PC-9 (cell line): Measurements from ENCODE around the gene CEP350. TPM values are rescaled to one million over a fixed set of nuclear protein-coding genes. Genes with fewer than 3 reads are reported as not detected.

Experiments used
- BruUV-seq: library from RNA; stranded (reverse); fragments of 400-500 nt; replicated peaks from 2 replicates; lab custom pipeline; 2021; lab: Mats Ljungman, UMichigan
- CTCF ChIA-PET: fragments of 300-600 bp; sonication (Branson Sonifier 250); formaldehyde crosslinking; loops from one replicate; lab custom pipeline; 2022; ENCODE audit warnings: antibody characterized with exemption; lab: Charles Lee
- POLR2A ChIA-PET: fragments of 300-600 bp; sonication (Branson Sonifier 250); formaldehyde crosslinking; loops from one replicate; lab custom pipeline; 2022; ENCODE audit warnings: antibody characterized with exemption; ENCODE audit not compliant: unreplicated experiment; lab: Charles Lee
- DNase-seq, 2 experiments: peaks; one replicate each; pipeline versions ENCODE4 v3.0.0 to v3.0.0-alpha.2; 2015 to 2022; ENCODE audit warnings: mixed read lengths in 1 of 2
- H2AFZ ChIP-seq: fragments of 200-600 bp; sonication (generic); 2 replicates; pipeline ENCODE4 v1.8.1; 2017; ENCODE audit warnings: antibody characterized with exemption
- H3F3A ChIP-seq: fragments of 200-600 bp; sonication (generic); 2 replicates; pipeline ENCODE4 v1.8.1; 2017; ENCODE audit warnings: antibody characterized with exemption, mild to moderate bottlenecking, low read depth; ENCODE audit not compliant: insufficient read depth
- H3K27ac ChIP-seq: fragments of 200-600 bp; sonication (generic); 2 replicates; pipeline ENCODE4 v1.6.1; 2016; ENCODE audit warnings: mixed run types
- H3K27me3 ChIP-seq: fragments of 200-600 bp; sonication (generic); 2 replicates; pipeline ENCODE4 v1.6.1; 2016; ENCODE audit warnings: low read depth, mixed run types; ENCODE audit not compliant: insufficient read depth
- H3K36me3 ChIP-seq: fragments of 200-600 bp; sonication (generic); 2 replicates; pipeline ENCODE4 v1.6.1; 2016; ENCODE audit warnings: low read depth, mixed run types
- H3K4me1 ChIP-seq: fragments of 200-600 bp; sonication (generic); replicated peaks from 2 replicates; pipeline ENCODE4 v1.6.1; 2016; ENCODE audit warnings: mixed run types; ENCODE audit not compliant: insufficient read depth
- H3K4me2 ChIP-seq: fragments of 200-600 bp; sonication (generic); 2 replicates; pipeline ENCODE4 v1.6.1; 2017; ENCODE audit warnings: mixed run types
- H3K4me3 ChIP-seq: fragments of 200-600 bp; sonication (generic); 2 replicates; pipeline ENCODE4 v1.6.1; 2016; ENCODE audit warnings: mixed run types
- H3K79me2 ChIP-seq: fragments of 200-600 bp; sonication (generic); 2 replicates; pipeline ENCODE4 v1.6.1; 2017; ENCODE audit warnings: low read depth, mixed run types
- H3K9me2 ChIP-seq: fragments of 200-600 bp; sonication (generic); 2 replicates; pipeline ENCODE4 v1.8.1; 2017; ENCODE audit warnings: mild to moderate bottlenecking; ENCODE audit not compliant: insufficient read depth
- H3K9me3 ChIP-seq: fragments of 200-600 bp; sonication (generic); 2 replicates; pipeline ENCODE4 v1.8.1; 2016; ENCODE audit warnings: low read depth; ENCODE audit not compliant: insufficient read depth
- H4K20me1 ChIP-seq: fragments of 200-600 bp; sonication (generic); 2 replicates; pipeline ENCODE4 v1.8.1; 2017; ENCODE audit not compliant: insufficient read depth
- EZH2 ChIP-seq: fragments of 200-600 bp; sonication (generic); IDR thresholded peaks from 2 replicates; pipeline ENCODE4 v1.8.0; 2017; ENCODE audit warnings: antibody characterized with exemption, low read depth
- intact Hi-C: fragments of 100-400 bp; cut with micrococcal nuclease; formaldehyde crosslinking; loops from one replicate; pipeline ENCODE4 v1.10.0; 2022; ENCODE audit not compliant: unreplicated experiment
- total RNA-seq: library from RNA; stranded (reverse); gene quantifications from 2 replicates; pipeline ENCODE4 v1.2.3, GENCODE V29; 2021
- TF ChIP-seq, protein P1 (sequence below): fragments of 200-600 bp; sonication (generic); conservative IDR thresholded peaks from 2 replicates; pipeline ENCODE4 v1.6.1; 2017; ENCODE audit warnings: mixed run types, antibody characterized with exemption, mild to moderate bottlenecking, moderate library complexity

CEP350 gene
- total RNA-seq, 1 experiment from 2014 or later, result 30.6 TPM

DNA sequence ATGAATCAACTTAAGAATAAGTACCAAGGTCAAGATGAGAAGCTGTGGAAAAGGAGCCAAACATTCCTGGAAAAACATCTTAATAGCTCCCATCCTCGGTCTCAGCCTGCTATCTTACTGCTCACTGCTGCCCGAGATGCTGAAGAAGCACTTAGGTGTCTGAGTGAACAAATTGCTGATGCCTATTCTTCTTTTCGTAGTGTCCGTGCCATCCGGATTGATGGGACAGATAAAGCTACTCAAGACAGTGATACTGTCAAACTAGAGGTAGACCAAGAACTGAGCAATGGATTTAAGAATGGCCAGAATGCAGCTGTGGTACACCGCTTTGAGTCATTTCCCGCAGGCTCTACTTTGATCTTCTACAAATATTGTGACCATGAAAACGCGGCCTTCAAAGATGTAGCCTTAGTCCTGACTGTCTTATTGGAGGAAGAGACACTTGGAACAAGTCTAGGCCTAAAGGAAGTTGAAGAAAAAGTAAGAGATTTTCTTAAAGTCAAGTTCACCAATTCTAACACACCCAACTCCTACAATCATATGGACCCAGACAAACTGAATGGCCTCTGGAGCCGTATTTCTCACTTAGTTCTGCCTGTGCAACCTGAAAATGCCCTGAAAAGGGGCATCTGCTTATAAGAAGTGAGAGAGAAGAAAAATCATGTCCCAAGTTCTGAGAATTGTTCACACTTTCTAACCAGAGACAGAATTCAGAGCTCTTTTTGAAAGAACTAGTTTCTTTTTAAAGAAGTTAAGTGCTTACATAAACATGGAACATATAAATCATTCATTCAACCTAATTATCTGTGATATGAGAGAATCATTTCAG, 36.8 kb upstream of the CEP350 start:
- Histone ChIP-seq H3K79me2 (no peaks in the 10 kb centered on the region), H3K4me1 (no peaks in the 10 kb centered on the region), H3F3A (0 out of 2 replicates have a peak, but pooled peaks cover 4% of the 10 kb centered on the region), H3K27ac (no peak overlapping the region), H4K20me1 (0 out of 2 replicates have a peak, but pooled peaks cover 3% of the 10 kb centered on the region), H3K9me3 (no peaks in the 10 kb centered on the region), H3K9me2 (no peaks in the 10 kb centered on the region), H3K4me2 (no peak overlapping the region), H3K4me3 (no peak overlapping the region), H3K36me3 (0 out of 2 replicates have a peak, but pooled peaks cover 5% of the 10 kb centered on the region), H2AFZ (no peak overlapping the region), H3K27me3 (no peaks in the 10 kb centered on the region)
- POLR2A ChIA-PET, result no interaction called here
- intact Hi-C loops, result no loop called here
- TF ChIP-seq, protein P1, sequence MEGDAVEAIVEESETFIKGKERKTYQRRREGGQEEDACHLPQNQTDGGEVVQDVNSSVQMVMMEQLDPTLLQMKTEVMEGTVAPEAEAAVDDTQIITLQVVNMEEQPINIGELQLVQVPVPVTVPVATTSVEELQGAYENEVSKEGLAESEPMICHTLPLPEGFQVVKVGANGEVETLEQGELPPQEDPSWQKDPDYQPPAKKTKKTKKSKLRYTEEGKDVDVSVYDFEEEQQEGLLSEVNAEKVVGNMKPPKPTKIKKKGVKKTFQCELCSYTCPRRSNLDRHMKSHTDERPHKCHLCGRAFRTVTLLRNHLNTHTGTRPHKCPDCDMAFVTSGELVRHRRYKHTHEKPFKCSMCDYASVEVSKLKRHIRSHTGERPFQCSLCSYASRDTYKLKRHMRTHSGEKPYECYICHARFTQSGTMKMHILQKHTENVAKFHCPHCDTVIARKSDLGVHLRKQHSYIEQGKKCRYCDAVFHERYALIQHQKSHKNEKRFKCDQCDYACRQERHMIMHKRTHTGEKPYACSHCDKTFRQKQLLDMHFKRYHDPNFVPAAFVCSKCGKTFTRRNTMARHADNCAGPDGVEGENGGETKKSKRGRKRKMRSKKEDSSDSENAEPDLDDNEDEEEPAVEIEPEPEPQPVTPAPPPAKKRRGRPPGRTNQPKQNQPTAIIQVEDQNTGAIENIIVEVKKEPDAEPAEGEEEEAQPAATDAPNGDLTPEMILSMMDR, result no peak
- no peak for TF ChIP-seq EZH2
- CTCF ChIA-PET, result no interaction called here
- DNase-seq, result no peak
- BruUV-seq, result no TSS peak

DNA sequence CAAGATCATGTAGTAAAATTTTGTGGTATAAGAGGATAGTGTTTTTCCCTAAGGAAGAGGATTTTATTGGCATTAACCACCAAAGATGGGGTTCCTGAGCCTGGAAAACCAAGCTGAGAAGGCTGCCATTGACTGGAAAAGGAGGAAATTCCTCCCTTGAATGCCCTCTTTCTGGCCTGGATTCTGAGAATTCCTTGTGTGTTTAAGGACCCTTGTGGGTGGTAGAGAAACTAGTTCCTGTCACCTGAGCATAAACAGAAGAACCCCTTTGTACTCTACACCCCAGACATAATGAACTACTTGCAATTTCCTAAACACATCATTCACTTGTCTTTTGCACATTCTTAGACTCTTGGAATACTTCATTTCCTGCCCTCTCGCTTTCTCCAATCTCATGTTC, 33.1 kb upstream of the CEP350 start:
- no peak overlapping the region for H3K27ac ChIP-seq
- peaks cover 12% of the 10 kb centered on the region for H3K4me1 ChIP-seq
- no peaks in the 10 kb centered on the region for H3K79me2 ChIP-seq
- no peak overlapping the region for H2AFZ ChIP-seq
- H3K4me3 ChIP-seq, result no peak overlapping the region
- no peaks in the 10 kb centered on the region for H3K9me2 ChIP-seq
- no peak for DNase-seq
- POLR2A ChIA-PET, result no interaction called here
- no peak for TF ChIP-seq EZH2
- TF ChIP-seq, protein P1, result no peak
- BruUV-seq, result no TSS peak
- 0 out of 2 replicates have a peak, but pooled peaks cover 5% of the 10 kb centered on the region for H3K36me3 ChIP-seq
- no peak overlapping the region for H3K4me2 ChIP-seq
- intact Hi-C loops, result no loop called here
- peaks cover 8% of the 10 kb centered on the region for H3F3A ChIP-seq
- H3K27me3 ChIP-seq, result no peaks in the 10 kb centered on the region
- H3K9me3 ChIP-seq, result no peaks in the 10 kb centered on the region
- H4K20me1 ChIP-seq, result 0 out of 2 replicates have a peak, but pooled peaks cover 3% of the 10 kb centered on the region
- CTCF ChIA-PET, result no interaction called here

DNA sequence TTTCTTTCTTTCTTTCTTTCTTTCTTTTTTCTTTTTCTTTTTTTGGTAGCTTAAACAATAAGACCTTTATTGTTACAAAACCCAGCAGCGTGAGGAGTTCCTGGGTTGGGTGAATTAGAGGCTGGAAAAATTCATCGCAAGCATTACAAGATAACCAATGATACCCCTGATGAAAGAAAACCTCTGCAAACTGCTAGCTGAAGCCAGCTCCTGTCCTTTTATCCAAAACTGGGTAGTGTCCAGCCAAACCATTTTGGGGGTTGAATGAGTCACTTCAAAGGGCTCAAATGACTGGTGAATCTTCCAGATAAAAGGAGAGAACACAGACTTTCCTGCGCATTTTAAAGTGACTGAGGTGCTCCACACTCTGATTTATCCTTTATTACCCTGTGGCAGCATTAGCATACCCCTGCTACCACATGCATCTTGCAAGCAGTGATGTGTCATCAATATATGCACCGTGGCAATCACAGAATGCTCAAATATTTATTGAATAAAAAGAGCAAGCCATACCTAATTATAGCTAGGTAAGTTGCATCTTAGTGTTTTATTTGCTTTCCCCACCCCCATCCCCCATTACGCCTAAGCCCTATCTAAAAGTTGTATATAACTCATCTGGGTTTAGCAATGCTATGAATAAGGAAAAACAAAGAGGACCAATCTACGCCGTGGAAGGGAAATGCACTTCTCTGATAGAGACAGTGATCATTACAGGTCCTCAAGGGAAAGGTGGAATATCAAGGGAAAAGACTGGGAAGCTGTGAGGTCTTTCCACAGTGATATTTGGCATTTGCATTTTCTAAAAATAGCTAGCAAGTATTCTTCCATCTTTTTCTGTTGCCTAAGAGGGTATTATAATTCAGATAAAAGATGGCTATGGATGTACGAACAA, 32.4 kb upstream of the CEP350 start:
- peaks cover 17% of the 10 kb centered on the region for H3K4me1 ChIP-seq
- peaks cover 14% of the 10 kb centered on the region for H3F3A ChIP-seq
- no peak overlapping the region for H3K4me3 ChIP-seq
- no peaks in the 10 kb centered on the region for H3K9me3 ChIP-seq
- no peak overlapping the region for H2AFZ ChIP-seq
- H3K79me2 ChIP-seq, result no peaks in the 10 kb centered on the region
- ChIA-PET CTCF (no interaction called here), POLR2A (no interaction called here)
- H3K4me2 ChIP-seq, result no peak overlapping the region
- H4K20me1 ChIP-seq, result 0 out of 2 replicates have a peak, but pooled peaks cover 3% of the 10 kb centered on the region
- no peak for TF ChIP-seq EZH2
- TF ChIP-seq, protein P1, result no peak
- BruUV-seq, result no TSS peak
- no peak for DNase-seq
- H3K27me3 ChIP-seq, result no peaks in the 10 kb centered on the region
- intact Hi-C loops, result no loop called here
- H3K27ac ChIP-seq, result no peak overlapping the region
- no peaks in the 10 kb centered on the region for H3K9me2 ChIP-seq
- H3K36me3 ChIP-seq, result 0 out of 2 replicates have a peak, but pooled peaks cover 4% of the 10 kb centered on the region
